HG02759 (cell line): Measurements from ENCODE around the gene GDF2.

ENCODE experiments used
- ATAC-seq: cut with Tn5 transposase; IDR thresholded peaks from one replicate; pipeline ENCODE4 v1.9.1; 2021; ENCODE audit warnings: mild to moderate bottlenecking, moderate library complexity; ENCODE audit not compliant: unreplicated experiment

GDF2 gene

DNA sequence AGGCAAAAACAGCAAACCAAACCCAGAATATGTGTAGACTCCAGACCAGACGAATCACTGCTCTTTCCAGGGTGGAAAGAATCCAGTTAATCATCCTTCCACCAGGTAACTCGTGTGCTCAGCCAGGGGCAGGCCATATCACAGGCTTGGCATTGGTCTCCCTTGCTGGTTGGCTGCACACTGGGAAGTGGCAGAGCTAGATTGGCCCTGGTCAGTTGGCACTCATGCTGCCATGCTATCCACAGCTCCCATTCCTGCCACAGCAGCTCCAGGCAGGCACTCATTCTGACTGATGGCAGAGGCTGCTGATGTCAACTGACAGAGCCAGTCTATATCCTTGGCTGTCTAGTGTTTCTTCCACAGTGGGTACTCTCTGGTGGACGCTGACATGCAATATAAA, 31.9 kb upstream of the GDF2 start:
- ATAC-seq: no peak

- no peak for ATAC-seq
Observed at GRCh38 chr10:47291682-47292081, 30.6 kb upstream of the GDF2 start.

DNA sequence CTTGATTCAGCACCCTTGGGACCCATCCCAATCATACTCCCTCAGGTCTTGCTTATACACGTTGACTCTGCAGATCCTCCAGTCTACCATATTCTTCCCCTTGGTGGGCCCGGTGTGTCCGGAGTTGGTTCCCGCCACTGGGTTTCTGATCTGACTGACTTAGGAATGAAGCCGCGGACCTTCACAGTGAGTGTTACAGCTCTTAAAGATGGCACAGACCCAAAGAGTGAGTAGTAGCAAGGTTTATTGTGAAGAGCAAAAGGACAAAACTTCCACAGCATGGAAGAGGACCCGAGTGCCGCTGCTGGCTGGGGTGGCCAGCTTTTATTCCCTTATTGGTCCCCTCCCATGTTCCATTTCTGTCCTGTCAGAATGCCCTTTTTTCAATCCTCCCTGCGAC, 28.2 kb upstream of the GDF2 start:
- no peak for ATAC-seq

DNA sequence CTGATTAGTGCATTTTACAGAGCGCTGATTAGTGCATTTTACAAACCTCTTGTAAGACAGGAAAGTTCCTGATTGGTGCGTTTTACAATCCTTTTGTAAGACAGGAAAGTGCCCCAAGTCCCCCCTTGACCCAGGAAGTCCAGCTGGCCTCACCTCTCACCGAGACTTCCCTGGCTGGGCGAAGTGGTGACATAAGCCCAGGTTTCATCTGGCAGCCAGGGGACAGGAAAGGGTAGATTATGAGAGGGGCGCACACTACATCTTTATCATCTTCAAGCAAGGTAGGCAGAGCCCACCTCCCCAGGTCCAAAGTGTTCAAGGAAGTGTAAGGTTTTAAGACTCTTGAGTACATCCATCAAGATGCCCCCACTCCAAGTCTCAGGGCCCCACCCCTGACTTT, 27.8 kb upstream of the GDF2 start:
- ATAC-seq: no peak

DNA sequence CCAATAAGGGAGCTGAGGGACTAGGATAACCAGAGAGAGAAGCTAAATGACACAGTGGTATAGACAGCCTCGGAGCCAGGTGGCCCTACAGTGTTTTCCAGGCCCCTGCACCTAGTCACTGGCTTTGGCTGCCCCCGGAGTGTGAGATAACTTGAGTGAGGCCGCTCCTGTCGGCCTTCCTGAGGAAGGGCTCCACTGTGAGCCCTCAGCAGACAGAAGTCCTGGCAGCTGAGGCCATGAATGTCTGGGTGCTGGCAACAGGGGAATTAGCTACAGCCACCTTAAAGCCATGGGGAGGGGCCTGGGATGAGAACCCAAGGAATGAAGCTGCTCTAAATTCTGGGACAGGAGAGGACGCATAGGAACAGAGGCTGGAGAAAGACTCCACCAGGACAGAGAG, 26.8 kb upstream of the GDF2 start:
- ATAC-seq: no peak

DNA sequence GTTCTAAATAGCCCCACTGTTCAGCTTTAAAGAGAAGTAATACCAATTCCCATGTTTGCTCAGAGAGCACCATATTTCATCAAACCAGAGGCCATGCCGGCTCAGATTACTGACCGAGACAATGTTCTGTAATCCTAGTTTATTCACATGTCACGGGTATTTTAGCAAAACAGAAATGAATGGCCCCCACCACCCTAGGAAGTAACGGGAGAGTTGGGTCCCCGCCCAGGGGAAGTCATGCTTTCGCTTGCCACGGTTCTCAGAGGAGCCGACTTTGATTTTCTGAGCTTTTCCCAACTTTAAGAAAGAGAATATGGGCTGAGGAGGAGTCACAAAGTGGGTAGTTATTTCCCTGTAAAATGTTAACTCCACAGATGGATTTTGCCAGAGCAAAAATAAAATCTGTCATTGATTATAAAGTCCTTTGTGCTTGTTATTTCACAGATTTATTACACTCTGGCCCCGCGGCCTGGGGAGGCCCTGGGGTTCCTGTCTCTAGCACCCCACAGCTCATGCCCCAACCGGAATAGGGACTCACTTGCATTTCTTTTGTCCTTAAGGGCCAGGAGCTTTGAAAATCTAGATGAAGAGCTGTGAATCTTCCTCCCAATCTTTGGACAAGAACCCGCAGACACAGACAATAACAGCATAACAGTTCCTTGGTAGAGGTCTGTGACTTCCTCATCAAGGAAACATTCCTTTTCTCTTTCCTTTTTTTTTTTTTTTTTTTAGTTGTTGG, 25.9 kb upstream of the GDF2 start:
- ATAC-seq: no peak

- ATAC-seq: no peak
Observed at GRCh38 chr10:47296941-47297340, 25.3 kb upstream of the GDF2 start.

GRCh38 chr10:47297866-47298540, 24.3 kb upstream of the GDF2 start:
- ATAC-seq: no peak

- no peak for ATAC-seq
Observed at GRCh38 chr10:47298715-47299114, 23.5 kb upstream of the GDF2 start.

- no peak for ATAC-seq
Observed at GRCh38 chr10:47299611-47300428, 22.4 kb upstream of the GDF2 start, which contains the start of gene GDF10. TSS of gene GDF10 (plus strand) at chr10:47300197. CDS start at chr10:47300652, 455 bp downstream.

DNA sequence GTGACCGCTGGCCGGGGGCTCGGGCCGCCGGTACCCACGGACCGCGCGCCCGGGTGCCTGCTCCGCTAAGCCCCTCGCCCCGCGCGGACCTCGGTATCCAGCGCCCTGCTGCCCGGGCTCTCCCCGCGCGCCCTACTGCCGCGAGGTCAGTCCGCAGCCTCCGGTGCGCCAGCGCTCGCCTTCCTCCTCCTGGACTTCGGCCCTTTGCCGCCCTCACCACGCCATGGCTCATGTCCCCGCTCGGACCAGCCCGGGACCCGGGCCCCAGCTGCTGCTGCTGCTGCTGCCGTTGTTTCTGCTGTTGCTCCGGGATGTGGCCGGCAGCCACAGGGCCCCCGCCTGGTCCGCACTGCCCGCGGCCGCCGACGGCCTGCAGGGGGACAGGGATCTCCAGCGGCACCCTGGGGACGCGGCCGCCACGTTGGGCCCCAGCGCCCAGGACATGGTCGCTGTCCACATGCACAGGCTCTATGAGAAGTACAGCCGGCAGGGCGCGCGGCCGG, 21.8 kb upstream of the GDF2 start:
- no peak for ATAC-seq

DNA sequence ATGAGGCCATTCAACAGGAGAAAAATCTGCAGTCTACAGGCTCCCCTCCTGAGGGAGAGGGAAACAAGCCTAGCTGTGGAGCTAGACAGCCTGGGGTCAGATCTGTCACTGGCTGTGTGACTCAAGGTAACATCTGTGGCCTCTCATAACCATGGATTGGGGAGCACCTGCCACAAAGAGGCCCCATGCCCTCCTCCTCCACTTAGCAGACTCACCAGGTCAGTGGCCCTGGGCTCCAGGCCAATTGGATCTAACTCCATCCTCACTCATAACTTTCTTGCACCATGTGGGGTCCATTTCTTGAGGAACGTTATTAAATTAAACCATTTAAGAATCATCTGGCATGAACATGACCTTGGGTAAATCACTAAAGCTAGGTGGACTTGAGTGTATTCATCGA, 20.4 kb upstream of the GDF2 start:
- ATAC-seq: no peak

GRCh38 chr10:47303105-47303504, 19.1 kb upstream of the GDF2 start:
- ATAC-seq: no peak

- ATAC-seq: no peak
Observed at GRCh38 chr10:47303866-47304265, 18.4 kb upstream of the GDF2 start.

- no peak for ATAC-seq
Observed at GRCh38 chr10:47305566-47305965, 16.7 kb upstream of the GDF2 start.

- ATAC-seq: no peak
Observed at GRCh38 chr10:47306387-47307210, 15.7 kb upstream of the GDF2 start.

DNA sequence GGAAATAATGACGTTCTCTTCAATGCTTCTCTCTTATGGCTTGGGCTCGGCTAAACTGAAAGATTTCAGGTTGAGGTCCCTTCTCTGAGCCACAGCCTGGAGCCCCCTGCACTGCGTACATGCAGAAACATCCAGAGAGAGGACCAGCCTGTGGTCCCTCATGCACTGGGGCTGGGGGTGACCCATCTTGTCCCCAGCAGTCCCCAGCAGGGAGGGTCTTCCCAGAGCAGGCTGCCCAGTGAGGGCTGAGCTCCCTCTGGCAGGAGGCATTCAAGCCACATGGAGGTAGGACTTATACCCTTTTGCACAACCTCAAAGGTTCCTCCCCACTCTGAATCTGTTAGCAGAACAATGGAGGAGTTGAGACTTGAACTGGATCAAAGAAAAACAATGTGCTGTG, 14.9 kb upstream of the GDF2 start:
- ATAC-seq: no peak

DNA sequence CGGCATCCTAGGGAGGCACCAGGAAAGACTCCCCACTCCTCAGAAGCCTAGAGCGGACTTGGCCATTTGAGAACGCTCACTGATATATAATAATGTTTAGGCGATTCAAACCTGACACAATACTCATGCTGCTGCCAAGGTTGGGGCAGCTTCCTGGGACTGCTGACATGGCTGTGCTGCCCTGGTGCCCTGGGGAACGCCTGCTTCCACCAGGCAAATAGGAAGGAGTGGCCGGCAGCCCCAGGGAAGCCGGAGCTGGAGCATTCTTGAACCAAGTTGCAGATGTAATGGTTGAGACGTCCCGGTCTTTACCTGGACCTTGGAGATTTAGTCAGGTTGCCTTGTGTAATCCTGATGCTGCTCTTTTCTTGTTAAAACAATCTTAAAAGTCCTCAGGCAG, 13.5 kb upstream of the GDF2 start:
- no peak for ATAC-seq

- no peak for ATAC-seq
Observed at GRCh38 chr10:47309408-47310089, 12.7 kb upstream of the GDF2 start.

DNA sequence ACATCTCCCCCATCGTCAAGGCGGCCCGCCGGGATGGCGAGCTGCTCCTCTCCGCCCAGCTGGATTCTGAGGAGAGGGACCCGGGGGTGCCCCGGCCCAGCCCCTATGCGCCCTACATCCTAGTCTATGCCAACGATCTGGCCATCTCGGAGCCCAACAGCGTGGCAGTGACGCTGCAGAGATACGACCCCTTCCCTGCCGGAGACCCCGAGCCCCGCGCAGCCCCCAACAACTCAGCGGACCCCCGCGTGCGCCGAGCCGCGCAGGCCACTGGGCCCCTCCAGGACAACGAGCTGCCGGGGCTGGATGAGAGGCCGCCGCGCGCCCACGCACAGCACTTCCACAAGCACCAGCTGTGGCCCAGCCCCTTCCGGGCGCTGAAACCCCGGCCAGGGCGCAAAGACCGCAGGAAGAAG, 12.2 kb upstream of the GDF2 start:
- no peak for ATAC-seq
